ENCODE data around the gene PDE9A.

DNA sequence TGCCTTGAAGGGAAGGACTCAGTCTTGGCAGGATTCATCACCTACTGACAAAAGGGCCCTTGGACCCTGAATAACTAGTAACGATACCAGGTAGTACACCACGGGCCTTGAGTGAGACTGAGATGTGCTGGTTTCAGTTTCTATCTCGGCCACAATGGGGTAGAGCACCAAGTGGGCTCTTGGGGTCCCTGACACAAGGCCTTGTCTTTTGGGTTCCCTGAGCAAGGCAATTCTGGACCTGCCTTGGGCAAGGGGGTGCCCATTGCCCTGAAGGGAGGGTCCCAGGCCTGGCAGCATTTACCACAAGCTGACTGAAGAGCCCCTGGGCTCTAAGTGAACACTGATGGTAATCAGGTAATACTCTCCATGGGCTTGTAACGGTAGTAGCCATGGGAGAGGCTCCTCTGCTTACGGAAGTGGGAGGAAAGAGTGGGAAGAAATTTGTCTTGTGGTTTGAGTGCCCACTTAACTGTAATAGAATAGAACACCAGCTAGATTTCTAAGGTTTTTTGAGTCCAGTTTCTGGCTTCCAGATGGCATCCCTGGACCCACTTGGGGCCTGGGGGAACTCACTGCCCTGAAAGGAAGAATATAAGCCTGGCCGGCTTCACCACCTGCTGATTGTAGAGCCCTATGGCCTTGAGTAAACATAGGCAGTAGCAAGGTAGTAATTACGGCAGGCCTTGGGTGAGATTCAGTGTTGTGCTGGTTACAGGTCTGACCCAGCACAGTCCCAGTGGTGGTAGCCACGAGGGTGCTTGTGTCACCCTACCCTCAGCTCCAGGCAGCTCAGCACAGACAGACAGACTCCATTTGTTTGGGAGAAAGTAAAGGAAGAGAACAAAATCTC is 167.4 kb downstream of the PDE9A start:
- TF ChIP-seq, protein P1, sequence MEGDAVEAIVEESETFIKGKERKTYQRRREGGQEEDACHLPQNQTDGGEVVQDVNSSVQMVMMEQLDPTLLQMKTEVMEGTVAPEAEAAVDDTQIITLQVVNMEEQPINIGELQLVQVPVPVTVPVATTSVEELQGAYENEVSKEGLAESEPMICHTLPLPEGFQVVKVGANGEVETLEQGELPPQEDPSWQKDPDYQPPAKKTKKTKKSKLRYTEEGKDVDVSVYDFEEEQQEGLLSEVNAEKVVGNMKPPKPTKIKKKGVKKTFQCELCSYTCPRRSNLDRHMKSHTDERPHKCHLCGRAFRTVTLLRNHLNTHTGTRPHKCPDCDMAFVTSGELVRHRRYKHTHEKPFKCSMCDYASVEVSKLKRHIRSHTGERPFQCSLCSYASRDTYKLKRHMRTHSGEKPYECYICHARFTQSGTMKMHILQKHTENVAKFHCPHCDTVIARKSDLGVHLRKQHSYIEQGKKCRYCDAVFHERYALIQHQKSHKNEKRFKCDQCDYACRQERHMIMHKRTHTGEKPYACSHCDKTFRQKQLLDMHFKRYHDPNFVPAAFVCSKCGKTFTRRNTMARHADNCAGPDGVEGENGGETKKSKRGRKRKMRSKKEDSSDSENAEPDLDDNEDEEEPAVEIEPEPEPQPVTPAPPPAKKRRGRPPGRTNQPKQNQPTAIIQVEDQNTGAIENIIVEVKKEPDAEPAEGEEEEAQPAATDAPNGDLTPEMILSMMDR (conservative IDR thresholded peaks at IDR 0.05; ENCODE audit: low read depth, low read length) = no peak
- TF ChIP-seq CEBPB (IDR thresholded peaks at IDR 0.05; ENCODE audit: low read depth, low read length) (no peak), POLR2A (IDR thresholded peaks at IDR 0.05; ENCODE audit: low read depth, low read length) (no peak), RCOR1 (IDR thresholded peaks at IDR 0.05; ENCODE audit: insufficient replicate concordance, low read length) (no peak), RAD21 (IDR thresholded peaks at IDR 0.05; ENCODE audit: low read length) (no peak), FOS (IDR thresholded peaks at IDR 0.05; ENCODE audit: low read depth, low read length) (no peak)
- TF ChIP-seq, protein P2, sequence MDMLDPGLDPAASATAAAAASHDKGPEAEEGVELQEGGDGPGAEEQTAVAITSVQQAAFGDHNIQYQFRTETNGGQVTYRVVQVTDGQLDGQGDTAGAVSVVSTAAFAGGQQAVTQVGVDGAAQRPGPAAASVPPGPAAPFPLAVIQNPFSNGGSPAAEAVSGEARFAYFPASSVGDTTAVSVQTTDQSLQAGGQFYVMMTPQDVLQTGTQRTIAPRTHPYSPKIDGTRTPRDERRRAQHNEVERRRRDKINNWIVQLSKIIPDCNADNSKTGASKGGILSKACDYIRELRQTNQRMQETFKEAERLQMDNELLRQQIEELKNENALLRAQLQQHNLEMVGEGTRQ (IDR thresholded peaks at IDR 0.05; ENCODE audit: low read depth, low read length) = no peak
